Measurements from ENCODE around the gene USP2. TPM values are rescaled to one million over a fixed set of nuclear protein-coding genes. Genes with fewer than 3 reads are reported as not detected.

Gene USP2
- total RNA-seq, 1 donor from 2014 or later: 13.2 TPM

DNA sequence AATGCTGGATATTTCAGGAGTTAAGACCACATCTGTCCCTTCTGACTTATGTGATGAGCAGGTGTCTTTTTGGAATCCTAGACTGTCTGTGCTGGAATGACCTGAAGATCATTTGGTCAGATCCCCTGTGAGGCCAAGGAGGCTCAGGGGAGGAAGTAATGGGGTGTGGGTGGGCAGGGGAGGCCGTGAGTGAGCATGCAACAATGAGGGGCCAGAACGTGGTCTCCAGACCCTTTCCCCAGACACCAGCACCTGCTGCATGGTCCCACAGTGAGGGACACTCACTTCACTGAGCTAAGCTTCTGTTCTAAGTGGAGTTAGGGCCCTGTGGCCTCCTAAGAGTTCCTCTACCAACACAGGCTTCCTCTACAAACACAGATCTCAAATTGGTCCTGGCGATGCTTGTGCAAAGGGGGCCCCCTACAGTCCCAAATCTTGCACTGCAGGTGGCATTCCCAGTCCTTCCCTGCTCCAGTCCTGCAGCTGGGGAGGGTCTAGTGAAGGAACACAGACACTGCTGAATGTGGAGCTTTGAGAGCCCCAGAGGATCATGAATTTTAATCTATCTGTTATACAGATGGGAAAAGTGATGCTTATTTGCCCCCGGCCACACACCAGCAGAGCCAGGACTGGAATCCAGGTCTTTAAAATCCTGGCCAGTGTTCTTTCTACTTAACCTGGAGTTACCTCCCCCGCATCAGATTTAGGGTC, 7.4 kb downstream of the USP2 start:
- no peaks in the 10 kb centered on the region for H3K36me3 Mint-ChIP-seq
- peaks cover 69% of the 10 kb centered on the region for H3K4me1 Mint-ChIP-seq
- TF ChIP-seq, protein P1, sequence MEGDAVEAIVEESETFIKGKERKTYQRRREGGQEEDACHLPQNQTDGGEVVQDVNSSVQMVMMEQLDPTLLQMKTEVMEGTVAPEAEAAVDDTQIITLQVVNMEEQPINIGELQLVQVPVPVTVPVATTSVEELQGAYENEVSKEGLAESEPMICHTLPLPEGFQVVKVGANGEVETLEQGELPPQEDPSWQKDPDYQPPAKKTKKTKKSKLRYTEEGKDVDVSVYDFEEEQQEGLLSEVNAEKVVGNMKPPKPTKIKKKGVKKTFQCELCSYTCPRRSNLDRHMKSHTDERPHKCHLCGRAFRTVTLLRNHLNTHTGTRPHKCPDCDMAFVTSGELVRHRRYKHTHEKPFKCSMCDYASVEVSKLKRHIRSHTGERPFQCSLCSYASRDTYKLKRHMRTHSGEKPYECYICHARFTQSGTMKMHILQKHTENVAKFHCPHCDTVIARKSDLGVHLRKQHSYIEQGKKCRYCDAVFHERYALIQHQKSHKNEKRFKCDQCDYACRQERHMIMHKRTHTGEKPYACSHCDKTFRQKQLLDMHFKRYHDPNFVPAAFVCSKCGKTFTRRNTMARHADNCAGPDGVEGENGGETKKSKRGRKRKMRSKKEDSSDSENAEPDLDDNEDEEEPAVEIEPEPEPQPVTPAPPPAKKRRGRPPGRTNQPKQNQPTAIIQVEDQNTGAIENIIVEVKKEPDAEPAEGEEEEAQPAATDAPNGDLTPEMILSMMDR (IDR thresholded peaks at IDR 0.05; ENCODE audit: unreplicated experiment): peak; percentile 76
- H3K27me3 Mint-ChIP-seq (ENCODE audit: low read depth): no peaks in the 10 kb centered on the region
- DNase-seq (ENCODE audit: low spot score in 2 of 2, unreplicated experiment in 2 of 2): peak in 1 of 2 experiments; percentile 89
- H3K27ac Mint-ChIP-seq: no peak overlapping the region
- H3K4me3 Mint-ChIP-seq: no peak overlapping the region
- H3K9me3 Mint-ChIP-seq: no peaks in the 10 kb centered on the region

- Mint-ChIP-seq H3K27me3 (ENCODE audit: low read depth) (no peaks in the 10 kb centered on the region), H3K36me3 (no peaks in the 10 kb centered on the region), H3K4me1 (peaks cover 68% of the 10 kb centered on the region), H3K4me3 (no peak overlapping the region), H3K9me3 (no peaks in the 10 kb centered on the region), H3K27ac (no peak overlapping the region)
- TF ChIP-seq, protein P1 (IDR thresholded peaks at IDR 0.05; ENCODE audit: unreplicated experiment): no peak
- DNase-seq (ENCODE audit: low spot score in 2 of 2, unreplicated experiment in 2 of 2): no peak
These were observed 8.2 kb downstream of the USP2 start for GRCh38 chr11:119373059-119373920.

GRCh38 chr11:119372260-119373058, 9.0 kb downstream of the USP2 start:
- no peaks in the 10 kb centered on the region for H3K36me3 Mint-ChIP-seq
- H3K27ac Mint-ChIP-seq: no peak overlapping the region
- H3K4me3 Mint-ChIP-seq: no peak overlapping the region
- H3K27me3 Mint-ChIP-seq (ENCODE audit: low read depth): no peaks in the 10 kb centered on the region
- TF ChIP-seq, protein P1 (IDR thresholded peaks at IDR 0.05; ENCODE audit: unreplicated experiment): no peak
- DNase-seq (ENCODE audit: low spot score in 2 of 2, unreplicated experiment in 2 of 2): no peak
- H3K4me1 Mint-ChIP-seq: peaks cover 75% of the 10 kb centered on the region
- H3K9me3 Mint-ChIP-seq: no peaks in the 10 kb centered on the region

DNA sequence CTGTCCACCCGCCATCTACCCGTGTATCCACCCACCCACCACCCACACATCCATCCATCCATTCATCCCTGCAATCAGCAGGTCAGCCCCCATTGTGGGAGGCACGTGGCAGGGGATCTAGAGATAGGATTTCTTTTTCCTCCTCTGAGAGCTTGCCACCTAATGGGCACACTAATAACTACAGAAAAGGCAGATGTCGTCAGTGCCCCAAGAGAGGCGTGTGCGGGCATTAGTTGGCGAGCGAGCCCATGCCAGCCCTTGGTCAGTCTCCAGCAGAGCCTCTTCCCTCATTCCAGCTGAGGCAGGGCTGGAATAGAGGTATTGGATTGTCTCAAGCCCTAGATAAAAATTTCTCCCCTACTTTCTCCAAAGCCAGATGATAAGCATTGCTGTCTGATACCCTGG, 9.7 kb downstream of the USP2 start:
- Mint-ChIP-seq H3K27ac (no peak overlapping the region), H3K36me3 (no peaks in the 10 kb centered on the region), H3K9me3 (no peaks in the 10 kb centered on the region), H3K4me3 (no peak overlapping the region), H3K27me3 (ENCODE audit: low read depth) (no peaks in the 10 kb centered on the region), H3K4me1 (peaks cover 82% of the 10 kb centered on the region)
- TF ChIP-seq, protein P1 (IDR thresholded peaks at IDR 0.05; ENCODE audit: unreplicated experiment): no peak
- no peak for DNase-seq (ENCODE audit: low spot score in 2 of 2, unreplicated experiment in 2 of 2)

GRCh38 chr11:119371067-119371601, 10.4 kb downstream of the USP2 start:
- Mint-ChIP-seq H3K27ac (peak overlapping the region; percentile 56), H3K4me1 (peaks cover 82% of the 10 kb centered on the region)

More at GRCh38 chr11:119371067-119371601, 10.4 kb downstream of the USP2 start:
- TF ChIP-seq, protein P1 (IDR thresholded peaks at IDR 0.05; ENCODE audit: unreplicated experiment): no peak
- H3K36me3 Mint-ChIP-seq: no peaks in the 10 kb centered on the region
- no peak overlapping the region for H3K4me3 Mint-ChIP-seq
- H3K9me3 Mint-ChIP-seq: no peaks in the 10 kb centered on the region
- no peak for DNase-seq (ENCODE audit: low spot score in 2 of 2, unreplicated experiment in 2 of 2)
- H3K27me3 Mint-ChIP-seq (ENCODE audit: low read depth): no peaks in the 10 kb centered on the region

All from mesothelial cell of epicardium (in vitro differentiated cells).